AG10803 (cell line): ENCODE results near the gene FAM228A.
"Not testable (repeated sequence)": the region's sequence is repeated elsewhere in the genome, so short reads cannot be mapped to it uniquely, and the experiment has no call there.

Source experiments
- DNase-seq: peaks from one replicate; pipeline ENCODE4 v3.0.0; 2010; ENCODE audit warnings: low read depth
- H3K4me3 ChIP-seq: 2 replicates; pipeline ENCODE4 v1.5.1; 2011; ENCODE audit warnings: mild to moderate bottlenecking, low read length, control low read depth
- TF ChIP-seq, protein P1 (sequence below): conservative IDR thresholded peaks from 2 replicates; pipeline ENCODE4 v1.5.1; 2011; ENCODE audit warnings: mild to moderate bottlenecking, low read length, control low read depth, inconsistent platforms

Gene FAM228A

DNA sequence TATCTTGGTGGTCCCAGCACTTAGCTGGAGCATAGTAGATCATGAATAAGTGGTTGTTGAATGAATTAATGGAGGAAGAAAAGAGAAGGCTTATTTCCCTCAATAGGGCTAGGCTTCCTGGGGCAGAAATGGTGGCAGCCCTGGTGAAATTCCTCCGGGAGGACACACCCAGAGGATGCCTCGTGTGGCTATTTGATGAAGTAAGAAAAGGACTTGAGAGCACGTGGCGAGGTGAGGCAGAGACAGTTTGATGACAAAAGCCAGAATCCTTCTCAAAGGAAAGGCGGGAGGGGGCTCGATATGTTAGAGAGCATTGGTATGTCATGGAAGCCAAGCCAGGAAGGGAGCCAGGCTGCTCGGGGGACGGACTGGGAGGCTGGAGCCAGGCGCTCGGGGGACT lies 14.7 kb downstream of the FAM228A start:
- TF ChIP-seq, protein P1, sequence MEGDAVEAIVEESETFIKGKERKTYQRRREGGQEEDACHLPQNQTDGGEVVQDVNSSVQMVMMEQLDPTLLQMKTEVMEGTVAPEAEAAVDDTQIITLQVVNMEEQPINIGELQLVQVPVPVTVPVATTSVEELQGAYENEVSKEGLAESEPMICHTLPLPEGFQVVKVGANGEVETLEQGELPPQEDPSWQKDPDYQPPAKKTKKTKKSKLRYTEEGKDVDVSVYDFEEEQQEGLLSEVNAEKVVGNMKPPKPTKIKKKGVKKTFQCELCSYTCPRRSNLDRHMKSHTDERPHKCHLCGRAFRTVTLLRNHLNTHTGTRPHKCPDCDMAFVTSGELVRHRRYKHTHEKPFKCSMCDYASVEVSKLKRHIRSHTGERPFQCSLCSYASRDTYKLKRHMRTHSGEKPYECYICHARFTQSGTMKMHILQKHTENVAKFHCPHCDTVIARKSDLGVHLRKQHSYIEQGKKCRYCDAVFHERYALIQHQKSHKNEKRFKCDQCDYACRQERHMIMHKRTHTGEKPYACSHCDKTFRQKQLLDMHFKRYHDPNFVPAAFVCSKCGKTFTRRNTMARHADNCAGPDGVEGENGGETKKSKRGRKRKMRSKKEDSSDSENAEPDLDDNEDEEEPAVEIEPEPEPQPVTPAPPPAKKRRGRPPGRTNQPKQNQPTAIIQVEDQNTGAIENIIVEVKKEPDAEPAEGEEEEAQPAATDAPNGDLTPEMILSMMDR, result no peak
- no peak overlapping the region for H3K4me3 ChIP-seq

DNA sequence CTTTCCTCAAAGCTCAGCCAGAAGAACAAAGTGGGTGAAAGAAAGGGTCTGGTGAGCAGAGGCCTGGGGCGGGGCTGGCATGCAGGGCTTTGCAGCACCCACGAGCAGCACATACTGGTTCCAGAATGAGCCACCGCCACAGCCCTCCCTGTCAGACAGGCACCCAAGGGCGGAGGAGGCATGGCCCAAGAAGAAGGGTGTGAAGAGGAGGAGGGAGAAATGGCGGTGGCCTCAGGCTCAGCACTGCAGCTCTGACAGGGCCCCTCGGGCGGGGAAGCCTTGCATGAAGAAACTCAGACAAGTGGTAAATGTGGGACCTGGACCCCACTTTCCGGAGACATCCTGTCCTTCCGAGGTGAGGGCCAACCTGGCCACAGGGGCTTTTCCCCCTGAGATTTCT lies 15.7 kb downstream of the FAM228A start:
- H3K4me3 ChIP-seq, result no peak overlapping the region
- DNase-seq, result no peak
- TF ChIP-seq, protein P1, result no peak

More for the DNA sequence above, 14.7 kb downstream of the FAM228A start:
- no peak for DNase-seq

GRCh38 chr2:24191156-24191555 lies 16.3 kb downstream of the FAM228A start:
- TF ChIP-seq, protein P1, result no peak
- no peak overlapping the region for H3K4me3 ChIP-seq
- DNase-seq, result no peak

DNA sequence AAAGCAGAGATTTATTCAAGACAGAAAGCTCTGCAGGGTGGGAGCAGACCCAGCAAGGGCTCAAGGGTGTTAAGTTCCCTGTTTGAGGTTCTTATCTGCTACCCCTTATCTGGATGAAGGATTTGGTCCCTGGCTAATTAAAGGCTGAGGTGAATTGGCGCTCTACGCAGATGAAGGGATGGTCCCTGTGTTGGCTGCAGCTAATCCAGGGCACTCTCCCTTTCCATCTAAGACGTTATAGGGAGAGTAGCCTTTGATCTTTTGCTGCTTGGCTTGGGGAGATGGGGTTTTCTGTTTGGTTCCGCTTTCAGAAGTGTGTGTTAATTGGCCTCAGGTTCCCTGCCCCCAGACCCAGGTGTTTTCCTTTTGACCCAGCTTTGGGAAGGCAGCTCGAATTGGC lies 17.0 kb downstream of the FAM228A start:
- DNase-seq, result no peak
- H3K4me3 ChIP-seq, result no peak overlapping the region
- TF ChIP-seq, protein P1, result no peak

DNA sequence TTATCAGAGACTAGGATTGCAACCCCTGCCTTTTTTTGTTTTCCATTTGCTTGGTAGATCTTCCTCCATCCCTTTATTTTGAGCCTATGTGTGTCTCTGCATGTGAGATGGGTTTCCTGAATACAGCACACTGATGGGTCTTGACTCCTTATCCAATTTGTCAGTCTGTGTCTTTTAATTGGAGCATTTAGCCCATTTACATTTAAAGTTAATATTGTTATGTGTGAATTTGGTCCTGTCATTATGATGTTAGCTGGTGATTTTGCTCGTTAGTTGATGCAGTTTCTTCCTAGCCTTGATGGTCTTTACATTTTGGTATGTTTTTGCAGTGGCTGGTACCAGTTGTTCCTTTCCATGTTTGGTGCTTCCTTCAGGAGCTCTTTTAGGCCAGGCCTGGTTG lies 22.4 kb downstream of the FAM228A start:
- not testable (repeated sequence) for H3K4me3 ChIP-seq, DNase-seq

DNA sequence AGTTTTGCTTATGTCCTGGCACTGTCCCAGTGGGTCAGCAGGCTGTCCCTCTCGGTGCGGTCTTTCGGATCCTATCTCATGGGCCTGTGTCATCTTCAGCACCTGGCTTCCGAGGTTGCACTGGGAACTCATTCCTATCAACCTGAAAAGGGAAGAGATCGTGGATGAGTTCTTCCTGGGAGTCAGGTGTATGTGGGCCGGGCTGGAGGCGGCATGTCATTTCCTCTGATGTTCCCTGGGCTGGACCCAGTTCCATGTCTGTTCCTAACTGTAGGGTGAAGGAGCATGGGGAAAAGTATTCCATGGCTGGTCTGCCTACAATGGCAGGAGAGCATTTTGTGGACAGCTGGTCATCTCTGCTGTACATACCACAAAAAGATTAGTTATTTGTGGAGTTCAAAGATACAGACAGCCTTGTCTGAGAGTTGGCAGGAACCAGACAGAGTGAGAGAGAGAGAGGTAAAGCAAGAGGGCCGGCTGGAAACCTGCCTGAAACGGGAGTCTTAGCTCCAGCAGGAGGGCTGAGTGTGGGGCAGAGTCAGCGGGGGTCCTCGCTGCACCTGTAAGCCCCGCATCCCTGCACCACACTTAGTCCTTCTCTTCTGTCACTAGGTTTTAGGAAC lies 25.2 kb downstream of the FAM228A start:
- no peak for DNase-seq
- TF ChIP-seq, protein P1, result no peak
- H3K4me3 ChIP-seq, result no peak overlapping the region

- no peak overlapping the region for H3K4me3 ChIP-seq
- TF ChIP-seq, protein P1, result no peak
- no peak for DNase-seq
These were observed 25.9 kb downstream of the FAM228A start for GRCh38 chr2:24200799-24201198.
